Upper lobe of left lung (tissue), 4 donors: ENCODE data around the gene ATG2B.

Experiments
- CTCF ChIP-seq, 6 experiments: fragments of 450-650 bp in 4 of 6; fragments of 200-600 bp in 2 of 6; sonication (generic) in 2 of 6; IDR thresholded peaks; one replicate each; pipeline ENCODE4 v1.5.1; 2016 to 2019; ENCODE audit warnings: antibody characterized with exemption in 6 of 6
- EP300 ChIP-seq, 4 donors: sonication (generic); formaldehyde crosslinking; IDR thresholded peaks; one replicate each; pipeline ENCODE4 v1.5.1; 2017; ENCODE audit warnings: antibody characterized with exemption in 4 of 4, control low read depth in 2 of 4

- no peak for TF ChIP-seq CTCF (IDR thresholded peaks at IDR 0.05)
- no peak for TF ChIP-seq EP300 (IDR thresholded peaks at IDR 0.05)
These were observed 125.5 kb downstream of the ATG2B start for GRCh38 chr14:96237641-96238040.
